Measurements from ENCODE around the gene ACER3.
"Not testable (repeated sequence)": the region's sequence is repeated elsewhere in the genome, so short reads cannot be mapped to it uniquely, and the experiment has no call there.

The ACER3 gene

GRCh38 chr11:76835036-76835435 is 25.7 kb upstream of the ACER3 start:
- DNase-seq, result peak in 2 of 42 donors; percentile 28 to 29
- intact Hi-C loops (cut with DNase I), result no loop called here

GRCh38 chr11:76835928-76836612 is 24.6 kb upstream of the ACER3 start:
- DNase-seq, result peak in 2 of 42 donors; percentile 3 to 35
- intact Hi-C loops (cut with DNase I), result no loop called here

GRCh38 chr11:76836613-76837291 is 24.0 kb upstream of the ACER3 start:
- DNase-seq, result peak in 2 of 42 donors; percentile 10 to 32
- intact Hi-C loops (cut with DNase I), result no loop called here

- intact Hi-C loops (cut with DNase I), result no loop called here
- DNase-seq, result peak in 18 of 42 donors; percentile 11 to 67 (median 28)
Measured at GRCh38 chr11:76837696-76838677, 22.7 kb upstream of the ACER3 start.

- peak in 19 of 42 donors; percentile 15 to 65 (median 28) for DNase-seq
- intact Hi-C loops (cut with DNase I), result no loop called here
Measured at GRCh38 chr11:76838678-76839068, 22.0 kb upstream of the ACER3 start.

GRCh38 chr11:76839311-76839710 is 21.4 kb upstream of the ACER3 start:
- intact Hi-C loops (cut with DNase I), result no loop called here
- DNase-seq, result peak in 2 of 42 donors; percentile 10 to 25

GRCh38 chr11:76841923-76842452 is 18.7 kb upstream of the ACER3 start:
- DNase-seq, result peak in 1 of 42 donors; percentile 3
- intact Hi-C loops (cut with DNase I), result no loop called here

GRCh38 chr11:76843907-76844306 is 16.8 kb upstream of the ACER3 start:
- DNase-seq, result peak in 1 of 42 donors; percentile 8

GRCh38 chr11:76844511-76844910 is 16.2 kb upstream of the ACER3 start:
- no peak for DNase-seq
- intact Hi-C loops (cut with DNase I), result no loop called here

More at GRCh38 chr11:76843907-76844306, 16.8 kb upstream of the ACER3 start:
- intact Hi-C loops (cut with DNase I), result no loop called here

GRCh38 chr11:76845069-76845468 is 15.6 kb upstream of the ACER3 start:
- intact Hi-C loops (cut with DNase I), result no loop called here
- DNase-seq, result no peak

GRCh38 chr11:76846441-76846840 is 14.3 kb upstream of the ACER3 start:
- DNase-seq, result no peak
- intact Hi-C loops (cut with DNase I), result no loop called here

- intact Hi-C loops (cut with DNase I), result no loop called here
- DNase-seq, result no peak
Measured at GRCh38 chr11:76849376-76849775, 11.3 kb upstream of the ACER3 start.

- DNase-seq, result no peak
- intact Hi-C loops (cut with DNase I), result no loop called here
Measured at GRCh38 chr11:76850130-76850529, 10.6 kb upstream of the ACER3 start.

GRCh38 chr11:76850815-76851214 is 9.9 kb upstream of the ACER3 start:
- DNase-seq, result peak in 4 of 42 donors; percentile 29 to 50 (median 34)
- intact Hi-C loops (cut with DNase I), result no loop called here

- no peak for DNase-seq
- intact Hi-C loops (cut with DNase I), result no loop called here
Measured at GRCh38 chr11:76854709-76855108, 6.0 kb upstream of the ACER3 start.

GRCh38 chr11:76855670-76856069 is 5.0 kb upstream of the ACER3 start:
- intact Hi-C loops (cut with DNase I), result not testable (repeated sequence)

GRCh38 chr11:76856106-76856505 is 4.6 kb upstream of the ACER3 start:
- intact Hi-C loops (cut with DNase I), result no loop called here
- no peak for DNase-seq

More at GRCh38 chr11:76855670-76856069, 5.0 kb upstream of the ACER3 start:
- not testable (repeated sequence) for DNase-seq

GRCh38 chr11:76856571-76856970 is 4.1 kb upstream of the ACER3 start:
- intact Hi-C loops (cut with DNase I), result no loop called here
- no peak for DNase-seq

GRCh38 chr11:76857781-76858410 is 2.8 kb upstream of the ACER3 start:
- intact Hi-C loops (cut with DNase I), result no loop called here
- DNase-seq, result no peak
